NK-92 treated with Interleukin-12 subunit alpha and Interleukin-12 subunit beta, amount 100 ng/mL, for 24 hours (cell line): Measurements from ENCODE around the gene CKB.

ENCODE experiments used
- DNase-seq: peaks from one replicate; lab custom pipeline; 2025; lab: John Stamatoyannopoulos, UW

Gene CKB

GRCh38 chr14:103510724-103511693 is 11.6 kb downstream of the CKB start:
- no peak for DNase-seq

GRCh38 chr14:103509864-103510723 is 12.5 kb downstream of the CKB start:
- no peak for DNase-seq

DNA sequence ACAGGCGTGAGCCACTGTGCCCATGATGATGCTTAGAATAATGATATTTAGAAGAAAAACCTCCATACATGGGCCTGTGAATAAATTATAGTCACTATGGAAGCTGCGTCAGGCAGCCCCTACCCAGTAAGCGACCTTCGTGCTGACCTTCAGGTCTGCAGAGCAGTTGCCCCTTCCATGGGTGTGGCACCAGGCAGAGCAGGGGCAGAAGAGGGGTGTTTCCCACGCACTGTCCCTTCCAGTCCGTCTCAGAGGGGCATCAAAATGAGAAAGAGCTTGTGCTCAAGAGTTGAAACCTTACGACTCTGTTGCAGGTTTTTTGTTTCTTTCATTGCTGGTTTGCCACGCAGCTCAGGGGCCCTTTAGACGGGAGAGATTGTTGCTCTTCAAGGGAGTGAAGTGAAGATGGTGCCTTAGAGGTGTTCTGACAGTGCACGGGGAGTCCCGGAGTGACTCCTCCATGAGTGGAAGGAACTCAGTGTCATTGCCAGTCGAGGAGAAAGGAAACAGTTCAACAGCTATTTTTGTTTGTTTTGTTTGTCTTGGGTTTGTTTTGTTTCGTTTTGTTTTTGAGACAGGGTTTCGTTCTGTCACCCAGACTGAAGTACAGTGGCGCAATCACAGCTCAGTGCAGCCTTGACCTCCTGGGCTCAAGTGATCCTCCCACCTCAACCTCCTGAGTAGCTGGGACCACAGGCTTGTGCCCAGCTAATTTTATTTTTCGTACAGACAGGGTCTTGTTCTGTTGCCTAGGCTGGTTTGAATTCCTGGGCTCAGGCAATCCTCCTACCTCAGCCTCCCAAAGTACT is 13.9 kb downstream of the CKB start:
- DNase-seq: no peak

- no peak for DNase-seq
Observed at GRCh38 chr14:103507751-103508150, 14.9 kb downstream of the CKB start.

GRCh38 chr14:103504991-103505565 is 17.6 kb downstream of the CKB start:
- no peak for DNase-seq

DNA sequence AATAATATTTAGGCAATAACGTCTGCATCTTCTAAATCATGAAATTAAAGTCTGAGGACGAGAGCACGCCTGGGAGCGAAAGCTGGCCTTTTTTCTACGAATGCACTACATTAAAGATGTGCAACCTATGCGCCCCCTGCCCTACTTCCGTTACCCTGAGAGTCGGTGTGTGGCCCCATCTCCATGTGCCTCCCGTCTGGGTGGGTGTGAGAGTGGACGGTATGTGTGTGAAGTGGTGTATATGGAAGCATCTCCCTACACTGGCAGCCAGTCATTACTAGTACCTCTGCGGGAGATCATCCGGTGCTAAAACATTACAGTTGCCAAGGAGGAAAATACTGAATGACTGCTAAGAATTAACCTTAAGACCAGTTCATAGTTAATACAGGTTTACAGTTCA is 19.3 kb downstream of the CKB start:
- DNase-seq: no peak

- no peak for DNase-seq
Observed at GRCh38 chr14:103502877-103503276, 19.8 kb downstream of the CKB start.

GRCh38 chr14:103501921-103502669 is 20.5 kb downstream of the CKB start:
- no peak for DNase-seq

GRCh38 chr14:103501041-103501870 is 21.4 kb downstream of the CKB start:
- DNase-seq: no peak

- DNase-seq: peak; percentile 23
Observed at GRCh38 chr14:103500148-103500990, 22.3 kb downstream of the CKB start.

GRCh38 chr14:103499709-103500108 is 22.9 kb downstream of the CKB start:
- DNase-seq: no peak

DNA sequence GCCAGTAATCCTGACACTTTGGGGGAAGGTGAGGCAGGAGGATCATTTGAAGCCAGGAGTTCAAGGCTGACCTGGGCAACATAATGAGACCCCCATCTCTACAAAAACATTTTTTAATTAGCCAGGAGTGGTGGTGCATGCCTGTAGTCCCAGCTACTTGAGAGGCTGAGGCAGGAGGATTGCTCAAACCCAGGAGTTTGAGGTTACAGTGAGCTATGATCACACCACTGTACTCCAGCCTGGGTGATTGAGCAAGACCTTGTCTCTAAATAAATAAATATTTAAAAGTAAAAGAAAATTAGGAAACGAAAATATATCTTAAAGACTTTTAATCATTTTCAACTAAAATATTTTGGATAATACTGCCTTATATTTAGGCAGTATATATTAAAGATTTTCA is 25.9 kb downstream of the CKB start:
- DNase-seq: no peak

DNA sequence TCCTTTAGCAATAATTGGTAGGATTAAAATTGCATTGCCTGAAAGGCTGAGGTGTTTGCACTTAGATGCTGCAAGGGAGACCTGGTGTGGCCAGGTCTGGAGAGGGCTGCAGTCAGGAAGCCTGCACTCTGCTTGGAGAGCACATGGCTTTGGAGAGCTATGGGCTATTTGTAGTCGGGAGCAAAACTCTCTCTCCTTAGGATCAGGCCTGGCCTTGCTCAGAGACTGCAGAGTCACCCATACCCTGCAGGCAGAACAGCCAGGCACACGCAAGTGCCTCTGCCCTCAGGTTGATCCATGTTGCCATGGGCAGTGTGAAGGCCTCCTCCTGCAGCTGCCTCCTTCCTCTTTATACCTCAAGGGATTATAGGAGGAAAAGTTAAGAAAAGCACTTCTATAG is 26.8 kb downstream of the CKB start:
- no peak for DNase-seq

DNA sequence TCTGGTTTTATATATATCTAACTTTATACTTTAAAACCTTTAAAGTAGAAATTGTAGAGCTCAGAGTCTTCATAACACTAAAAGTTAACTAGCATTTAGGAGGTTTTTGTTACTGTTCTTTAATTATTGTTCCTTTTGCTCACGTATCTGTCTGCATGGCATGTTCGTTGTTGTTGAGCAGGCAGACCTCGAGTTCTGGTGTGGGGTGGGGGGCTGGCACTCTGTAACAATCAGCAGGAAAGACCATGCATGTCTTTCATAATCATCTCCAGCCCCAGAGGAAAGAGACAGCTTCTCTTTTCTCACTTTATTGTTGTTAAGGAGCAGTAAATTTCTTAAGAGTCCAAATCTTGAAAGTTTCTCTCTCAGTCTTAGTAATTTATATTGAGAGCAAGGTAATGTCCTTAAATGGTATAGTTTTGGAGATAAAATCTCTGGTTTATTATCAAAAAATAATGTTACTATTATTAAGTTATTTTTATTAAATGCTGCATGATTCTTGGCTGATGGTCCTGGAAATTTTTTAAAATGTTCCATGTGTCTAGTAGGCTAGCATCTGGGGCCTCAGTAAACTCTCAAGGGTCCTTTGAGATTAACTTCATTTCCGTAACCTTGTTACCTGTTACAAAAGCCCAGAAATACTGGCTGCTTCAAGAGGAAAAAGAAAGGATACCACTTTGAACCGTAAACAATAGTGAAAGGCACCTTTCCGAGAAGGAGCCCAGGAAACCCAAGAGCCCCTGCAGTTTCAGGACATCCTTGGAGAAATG is 30.3 kb downstream of the CKB start:
- DNase-seq: no peak

GRCh38 chr14:103491691-103492090 is 30.9 kb downstream of the CKB start:
- no peak for DNase-seq

DNA sequence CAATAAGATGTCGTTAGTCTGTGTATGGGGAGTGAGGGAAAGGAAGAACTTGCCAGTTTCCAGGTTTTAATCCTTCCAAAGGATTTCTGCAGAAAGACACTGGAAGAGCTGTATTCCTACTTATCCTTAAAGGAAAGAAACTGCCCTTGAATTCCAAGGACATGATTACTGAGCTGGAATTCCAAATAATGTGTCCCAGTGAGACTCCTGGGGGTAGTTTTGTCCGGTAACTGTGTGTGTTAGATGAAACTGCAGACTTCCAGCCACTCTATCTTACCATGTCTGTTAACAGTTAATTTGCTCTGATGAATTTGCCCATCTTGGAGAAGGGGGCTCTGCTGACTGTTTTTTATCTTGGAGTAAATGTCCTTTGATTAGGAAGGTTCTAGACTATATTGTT is 33.0 kb downstream of the CKB start:
- DNase-seq: no peak

GRCh38 chr14:103488960-103489359 is 33.7 kb downstream of the CKB start:
- DNase-seq: no peak

DNA sequence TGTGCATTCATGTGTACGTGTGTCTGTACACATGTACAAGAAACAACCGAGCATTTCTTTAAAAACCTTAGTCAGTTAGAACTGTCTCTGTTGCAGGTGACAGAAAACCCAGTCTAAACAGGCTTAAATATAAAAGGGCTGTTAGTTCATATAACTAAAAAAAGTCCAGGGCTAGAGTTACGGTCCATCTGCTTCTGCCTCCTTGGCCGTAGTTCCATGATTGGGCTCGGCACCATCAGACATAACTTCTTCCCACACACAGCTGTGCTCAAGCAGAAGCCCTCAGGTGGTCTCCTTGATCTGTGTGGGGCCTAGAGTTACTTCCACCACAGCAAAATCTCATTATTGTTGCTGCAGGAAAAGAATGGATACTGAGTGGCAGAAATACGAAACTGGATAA is 34.6 kb downstream of the CKB start:
- no peak for DNase-seq
